Ramos (cell line): Measurements from ENCODE around the gene CD79A.

Experiments
- in situ Hi-C: fragments of 300-500 bp; cut with MboI; formaldehyde crosslinking; loops from one replicate; pipeline ENCODE4 v1.14.3; 2022; ENCODE audit warnings: low sequenced_read_pairs; ENCODE audit not compliant: unreplicated experiment

Gene CD79A

DNA sequence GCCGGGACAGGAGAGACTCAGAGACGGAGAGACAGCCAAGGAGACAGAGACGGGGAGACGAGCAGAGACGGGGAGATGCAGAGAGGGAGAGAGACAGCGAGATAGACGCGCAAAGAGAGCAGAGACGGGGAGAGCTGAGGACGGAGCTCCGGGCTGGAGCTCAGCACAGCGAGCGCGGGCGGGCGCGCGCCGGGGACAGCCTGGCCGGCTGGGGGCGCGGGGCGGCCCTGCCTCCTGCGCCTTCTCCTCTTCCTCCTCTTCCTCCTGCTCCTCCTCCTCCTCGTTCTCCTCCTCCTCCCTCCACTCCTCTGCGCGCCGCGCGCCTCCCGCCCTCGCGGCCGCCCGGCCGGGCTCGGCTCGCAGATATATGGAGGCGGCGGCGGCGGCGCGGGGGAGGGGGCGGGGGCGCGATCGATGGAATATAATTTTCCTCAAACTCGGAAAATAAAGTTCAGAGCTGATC, 51.2 kb downstream of the CD79A start, which contains the start of gene ERFL:
TSS of gene ERFL (minus strand) at position 229 of the 463 bp plus-strand sequence. CDS start 15,530 bp downstream, outside the sequence.
- in situ Hi-C loops, result no loop called here

- in situ Hi-C loops, result no loop called here
Observed at GRCh38 chr19:41928754-41929535, 51.9 kb downstream of the CD79A start.

DNA sequence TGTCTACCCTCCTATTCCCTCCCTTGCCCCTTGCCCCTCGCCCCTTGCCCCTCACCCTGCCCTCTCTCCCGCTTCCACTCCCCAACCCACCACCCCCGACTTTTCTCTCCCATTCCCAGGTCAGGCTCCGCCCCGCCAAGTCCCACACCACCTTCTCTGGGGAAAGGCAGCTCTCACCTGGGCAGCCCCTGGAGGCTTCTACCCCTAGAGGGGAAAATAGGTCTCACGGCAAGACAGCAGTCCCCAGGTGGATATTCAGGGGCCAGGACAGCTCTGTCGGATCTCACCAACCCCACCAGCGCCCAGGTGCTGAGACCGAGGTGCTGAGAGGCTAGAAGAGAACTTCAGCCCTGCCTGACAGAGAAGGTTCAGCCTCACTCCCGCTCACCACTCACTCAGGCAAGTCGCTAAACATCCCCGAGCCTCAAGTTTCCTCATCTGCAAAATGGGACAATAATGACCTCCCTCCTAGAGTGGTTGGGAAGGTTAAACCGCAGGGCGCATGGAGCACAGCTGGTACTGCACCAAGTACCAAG, 52.5 kb downstream of the CD79A start:
- in situ Hi-C loops, result no loop called here

DNA sequence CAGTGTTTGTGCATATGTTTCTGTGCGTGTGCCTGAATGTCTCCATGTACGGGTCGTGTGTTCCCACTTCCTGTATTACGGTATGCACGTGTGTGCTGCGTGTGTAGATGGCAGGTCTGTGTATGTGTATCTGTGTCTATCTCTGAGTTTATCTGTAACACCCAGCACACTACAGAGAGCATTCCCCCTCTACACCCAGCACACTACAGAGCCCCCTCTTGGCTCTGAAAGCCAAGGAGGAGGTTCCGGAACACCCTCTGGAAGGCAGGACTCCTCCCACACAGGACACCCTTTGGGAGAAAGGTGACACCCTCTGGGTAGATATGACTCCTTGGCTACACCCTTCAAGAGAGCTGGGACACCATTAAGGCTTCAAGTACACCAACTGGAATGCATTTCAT, 53.2 kb downstream of the CD79A start:
- in situ Hi-C loops, result no loop called here
